DMS53 (cell line): ENCODE data around the gene PHLDB1.

Experiments
- DNase-seq: peaks from one replicate; lab custom pipeline; 2025; lab: John Stamatoyannopoulos, UW

Gene PHLDB1

GRCh38 chr11:118622376-118623268 lies 15.2 kb downstream of the PHLDB1 start:
- DNase-seq: peak; percentile 88

- DNase-seq: peak; percentile 93
Observed at GRCh38 chr11:118623269-118623655, 15.8 kb downstream of the PHLDB1 start.

GRCh38 chr11:118625036-118625690 lies 17.7 kb downstream of the PHLDB1 start:
- DNase-seq: peak; percentile 58

- DNase-seq: peak; percentile 31
Observed at GRCh38 chr11:118625976-118626375, 18.6 kb downstream of the PHLDB1 start.

GRCh38 chr11:118627566-118627965 lies 20.2 kb downstream of the PHLDB1 start:
- no peak for DNase-seq

- no peak for DNase-seq
Observed at GRCh38 chr11:118628031-118628430, 20.6 kb downstream of the PHLDB1 start.

GRCh38 chr11:118628432-118628831 lies 21.0 kb downstream of the PHLDB1 start:
- DNase-seq: no peak

- no peak for DNase-seq
Observed at GRCh38 chr11:118628861-118629549, 21.6 kb downstream of the PHLDB1 start.

GRCh38 chr11:118629761-118630661 lies 22.6 kb downstream of the PHLDB1 start:
- no peak for DNase-seq

- DNase-seq: no peak
Observed at GRCh38 chr11:118631142-118631909, 23.9 kb downstream of the PHLDB1 start.

GRCh38 chr11:118632577-118633318 lies 25.3 kb downstream of the PHLDB1 start:
- DNase-seq: no peak

GRCh38 chr11:118633319-118633690 lies 25.9 kb downstream of the PHLDB1 start:
- DNase-seq: no peak

GRCh38 chr11:118633979-118634378 lies 26.6 kb downstream of the PHLDB1 start:
- no peak for DNase-seq

GRCh38 chr11:118634431-118635236 lies 27.2 kb downstream of the PHLDB1 start:
- DNase-seq: peak; percentile 91

GRCh38 chr11:118635237-118635591 lies 27.8 kb downstream of the PHLDB1 start:
- no peak for DNase-seq

- DNase-seq: no peak
Observed at GRCh38 chr11:118635642-118636041, 28.2 kb downstream of the PHLDB1 start.

GRCh38 chr11:118636569-118637290 lies 29.3 kb downstream of the PHLDB1 start:
- no peak for DNase-seq

GRCh38 chr11:118638726-118639125 lies 31.3 kb downstream of the PHLDB1 start:
- DNase-seq: no peak

- no peak for DNase-seq
Observed at GRCh38 chr11:118639899-118640298, 32.5 kb downstream of the PHLDB1 start.
